ENCODE measurements around the gene DPH3.

GRCh38 chr3:16279010-16279801 is 14.5 kb upstream of the DPH3 start:
- TF ChIP-seq NFIC (IDR thresholded peaks at IDR 0.05; ENCODE audit: low read depth, low read length), result no peak
- no peak for TF ChIP-seq SPI1 (IDR thresholded peaks at IDR 0.05; ENCODE audit: borderline replicate concordance, insufficient read depth, low read depth, low read length)
- no peak for TF ChIP-seq CTCF (IDR thresholded peaks at IDR 0.05 in 2 of 3, conservative IDR thresholded peaks at IDR 0.05 in 1 of 3; ENCODE audit: control insufficient read depth in 2 of 3, extremely low read depth in 1 of 3, insufficient read depth in 1 of 3, low read depth in 3 of 3, low read length in 3 of 3)
- TF ChIP-seq MYC (IDR thresholded peaks at IDR 0.05; ENCODE audit: insufficient read depth, insufficient read length, insufficient replicate concordance, low read length, severe bottlenecking), result no peak
- TF ChIP-seq BHLHE40 (IDR thresholded peaks at IDR 0.05; ENCODE audit: borderline replicate concordance in 1 of 2, low read depth in 2 of 2, low read length in 1 of 2), result no peak

Data from GM12878 (cell line).